WTC11 (cell line): ENCODE data around the gene LRP1. TPM values are rescaled to one million over a fixed set of nuclear protein-coding genes. Genes with fewer than 3 reads are reported as not detected.

Source experiments
- ATAC-seq: fragments of 200-7000 bp; cut with Tn5 transposase; 2 replicates; pipeline ENCODE4 v1.10.0; 2021; ENCODE audit warnings: mild to moderate bottlenecking, moderate library complexity
- CTCF ChIA-PET: fragments of 300-600 bp; sonication (Branson Sonifier 250); formaldehyde crosslinking; loops from one replicate; lab custom pipeline; 2021; ENCODE audit warnings: antibody characterized with exemption; lab: Charles Lee
- POLR2A ChIA-PET: fragments of 350-600 bp; sonication (Branson Sonifier 250); formaldehyde crosslinking; loops from one replicate; lab custom pipeline; 2021; ENCODE audit warnings: antibody characterized with exemption; lab: Charles Lee
- DNase-seq: peaks from one replicate; pipeline ENCODE4 v3.0.0; 2021; ENCODE audit warnings: low spot score
- H3K27ac Mint-ChIP-seq: 2 replicates; pipeline ENCODE4 v1.8.0; 2021; ENCODE audit warnings: mixed read lengths
- H3K27me3 Mint-ChIP-seq: 2 replicates; pipeline ENCODE4 v1.8.0; 2021; ENCODE audit warnings: low read depth, mild to moderate bottlenecking, moderate library complexity, mixed read lengths
- H3K36me3 Mint-ChIP-seq: 2 replicates; pipeline ENCODE4 v1.8.0; 2021; ENCODE audit warnings: mixed read lengths
- H3K4me1 Mint-ChIP-seq: 2 replicates; pipeline ENCODE4 v1.8.0; 2022; ENCODE audit warnings: mixed read lengths
- H3K4me3 Mint-ChIP-seq: 2 replicates; pipeline ENCODE4 v1.8.0; 2021; ENCODE audit warnings: mild to moderate bottlenecking, moderate library complexity, mixed read lengths
- H3K9me3 Mint-ChIP-seq: 2 replicates; pipeline ENCODE4 v1.8.0; 2021; ENCODE audit warnings: mixed read lengths
- ELF4 ChIP-seq: sonication (generic); formaldehyde crosslinking; IDR thresholded peaks from 2 replicates; pipeline ENCODE4 v1.8.1; 2022; ENCODE audit warnings: low read depth, mild to moderate bottlenecking, moderate library complexity, missing genetic modification reagents
- GTF2I ChIP-seq: fragments of 250-450 bp; sonication (Bioruptor Pico); conservative IDR thresholded peaks from 2 replicates; pipeline ENCODE4 v1.4.0; 2021; ENCODE audit warnings: mild to moderate bottlenecking
- HMGA2 ChIP-seq: fragments of 250-450 bp; sonication (Bioruptor Pico); IDR thresholded peaks from 2 replicates; pipeline ENCODE4 v1.4.0; 2021; ENCODE audit warnings: mild to moderate bottlenecking, moderate library complexity
- JUN ChIP-seq: sonication (generic); formaldehyde crosslinking; IDR thresholded peaks from 2 replicates; pipeline ENCODE4 v1.8.0; 2023; ENCODE audit warnings: mild to moderate bottlenecking, missing genetic modification reagents
- MAX ChIP-seq: sonication (generic); formaldehyde crosslinking; IDR thresholded peaks from 2 replicates; pipeline ENCODE4 v1.8.0; 2022; ENCODE audit warnings: mild to moderate bottlenecking, missing genetic modification reagents
- NFATC4 ChIP-seq: fragments of 250-450 bp; sonication (Bioruptor Pico); IDR thresholded peaks from 2 replicates; pipeline ENCODE4 v1.9.0; 2021; ENCODE audit warnings: mild to moderate bottlenecking
- OVOL2 ChIP-seq: fragments of 250-450 bp; sonication (Bioruptor Pico); IDR thresholded peaks from 2 replicates; pipeline ENCODE4 v1.9.0; 2021; ENCODE audit warnings: mild to moderate bottlenecking, borderline replicate concordance
- SP1 ChIP-seq: sonication (generic); formaldehyde crosslinking; conservative IDR thresholded peaks from 2 replicates; pipeline ENCODE4 v1.8.1; 2022; ENCODE audit warnings: missing genetic modification reagents
- TP53 ChIP-seq: sonication (generic); formaldehyde crosslinking; IDR thresholded peaks from 2 replicates; pipeline ENCODE4 v1.8.1; 2023; ENCODE audit warnings: mild to moderate bottlenecking, missing genetic modification reagents
- ZBTB21 ChIP-seq: sonication (generic); formaldehyde crosslinking; IDR thresholded peaks from 2 replicates; pipeline ENCODE4 v1.8.1; 2023; ENCODE audit warnings: mild to moderate bottlenecking, missing genetic modification reagents, borderline replicate concordance
- ZNF121 ChIP-seq: sonication (generic); formaldehyde crosslinking; IDR thresholded peaks from 2 replicates; pipeline ENCODE4 v1.8.0; 2023; ENCODE audit warnings: missing genetic modification reagents
- ZNF263 ChIP-seq: sonication (generic); formaldehyde crosslinking; IDR thresholded peaks from 2 replicates; pipeline ENCODE4 v1.8.1; 2022; ENCODE audit warnings: low read depth, mild to moderate bottlenecking, moderate library complexity, missing genetic modification reagents
- ZNF396 ChIP-seq: fragments of 250-450 bp; sonication (Bioruptor Pico); IDR thresholded peaks from 2 replicates; pipeline ENCODE4 v1.8.0; 2021; ENCODE audit warnings: mild to moderate bottlenecking, moderate library complexity, borderline replicate concordance
- total RNA-seq: library from RNA; stranded (reverse); gene quantifications from 3 replicates; pipeline ENCODE4 v1.2.3, GENCODE V29; 2021
- TF ChIP-seq, protein P1 (sequence below): fragments of 250-450 bp; sonication (Bioruptor Pico); IDR thresholded peaks from 2 replicates; pipeline ENCODE4 v1.9.0; 2021; ENCODE audit warnings: mild to moderate bottlenecking
- TF ChIP-seq, protein P2 (sequence below): sonication (generic); formaldehyde crosslinking; IDR thresholded peaks from 2 replicates; pipeline ENCODE4 v1.8.0; 2023; ENCODE audit warnings: mild to moderate bottlenecking, missing genetic modification reagents
- TF ChIP-seq, protein P3 (sequence below): sonication (generic); formaldehyde crosslinking; IDR thresholded peaks from 2 replicates; pipeline ENCODE4 v1.8.1; 2022; ENCODE audit warnings: missing genetic modification reagents, borderline replicate concordance
- TF ChIP-seq, protein P4 (sequence below): sonication (generic); formaldehyde crosslinking; IDR thresholded peaks from 2 replicates; pipeline ENCODE4 v1.8.1; 2022; ENCODE audit warnings: mild to moderate bottlenecking, moderate library complexity, missing genetic modification reagents
- TF ChIP-seq, protein P5 (sequence below): sonication (generic); formaldehyde crosslinking; IDR thresholded peaks from 2 replicates; pipeline ENCODE4 v1.8.0; 2022; ENCODE audit warnings: mild to moderate bottlenecking, missing genetic modification reagents

LRP1 gene
- total RNA-seq, 1 experiment from 2014 or later, result 120 TPM

DNA sequence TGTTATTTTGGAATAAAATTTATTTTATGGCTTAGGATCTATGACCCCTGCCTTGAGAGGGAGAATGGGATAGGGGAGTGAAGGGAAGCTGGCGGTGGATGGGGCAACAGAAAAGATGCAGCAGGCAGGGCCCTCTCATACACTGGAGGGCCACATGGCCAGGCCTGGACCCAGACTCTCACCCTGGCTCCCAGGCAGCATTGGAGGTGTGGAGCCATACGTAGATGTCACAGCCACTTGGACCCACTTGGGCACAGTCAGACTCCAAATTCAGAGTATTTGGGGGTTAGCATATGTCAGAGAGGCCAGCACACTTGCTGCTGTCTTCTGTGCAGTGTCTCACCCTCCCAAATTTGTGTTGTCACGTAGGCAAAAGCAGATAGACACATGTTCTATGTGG, 32.8 kb upstream of the LRP1 start:
- Mint-ChIP-seq H3K36me3 (peaks cover 42% of the 10 kb centered on the region), H3K27ac (peak overlapping the region; percentile 85), H3K9me3 (no peaks in the 10 kb centered on the region), H3K4me1 (peaks cover 32% of the 10 kb centered on the region), H3K27me3 (no peaks in the 10 kb centered on the region), H3K4me3 (no peak overlapping the region)
- no peak for TF ChIP-seq TP53
- TF ChIP-seq ZNF263 (CRISPR knock-in tag), result no peak
- TF ChIP-seq, protein P1, sequence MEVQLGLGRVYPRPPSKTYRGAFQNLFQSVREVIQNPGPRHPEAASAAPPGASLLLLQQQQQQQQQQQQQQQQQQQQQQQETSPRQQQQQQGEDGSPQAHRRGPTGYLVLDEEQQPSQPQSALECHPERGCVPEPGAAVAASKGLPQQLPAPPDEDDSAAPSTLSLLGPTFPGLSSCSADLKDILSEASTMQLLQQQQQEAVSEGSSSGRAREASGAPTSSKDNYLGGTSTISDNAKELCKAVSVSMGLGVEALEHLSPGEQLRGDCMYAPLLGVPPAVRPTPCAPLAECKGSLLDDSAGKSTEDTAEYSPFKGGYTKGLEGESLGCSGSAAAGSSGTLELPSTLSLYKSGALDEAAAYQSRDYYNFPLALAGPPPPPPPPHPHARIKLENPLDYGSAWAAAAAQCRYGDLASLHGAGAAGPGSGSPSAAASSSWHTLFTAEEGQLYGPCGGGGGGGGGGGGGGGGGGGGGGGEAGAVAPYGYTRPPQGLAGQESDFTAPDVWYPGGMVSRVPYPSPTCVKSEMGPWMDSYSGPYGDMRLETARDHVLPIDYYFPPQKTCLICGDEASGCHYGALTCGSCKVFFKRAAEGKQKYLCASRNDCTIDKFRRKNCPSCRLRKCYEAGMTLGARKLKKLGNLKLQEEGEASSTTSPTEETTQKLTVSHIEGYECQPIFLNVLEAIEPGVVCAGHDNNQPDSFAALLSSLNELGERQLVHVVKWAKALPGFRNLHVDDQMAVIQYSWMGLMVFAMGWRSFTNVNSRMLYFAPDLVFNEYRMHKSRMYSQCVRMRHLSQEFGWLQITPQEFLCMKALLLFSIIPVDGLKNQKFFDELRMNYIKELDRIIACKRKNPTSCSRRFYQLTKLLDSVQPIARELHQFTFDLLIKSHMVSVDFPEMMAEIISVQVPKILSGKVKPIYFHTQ (CRISPR knock-in tag), result no peak
- no peak for TF ChIP-seq ZNF121 (CRISPR knock-in tag)
- TF ChIP-seq, protein P2, sequence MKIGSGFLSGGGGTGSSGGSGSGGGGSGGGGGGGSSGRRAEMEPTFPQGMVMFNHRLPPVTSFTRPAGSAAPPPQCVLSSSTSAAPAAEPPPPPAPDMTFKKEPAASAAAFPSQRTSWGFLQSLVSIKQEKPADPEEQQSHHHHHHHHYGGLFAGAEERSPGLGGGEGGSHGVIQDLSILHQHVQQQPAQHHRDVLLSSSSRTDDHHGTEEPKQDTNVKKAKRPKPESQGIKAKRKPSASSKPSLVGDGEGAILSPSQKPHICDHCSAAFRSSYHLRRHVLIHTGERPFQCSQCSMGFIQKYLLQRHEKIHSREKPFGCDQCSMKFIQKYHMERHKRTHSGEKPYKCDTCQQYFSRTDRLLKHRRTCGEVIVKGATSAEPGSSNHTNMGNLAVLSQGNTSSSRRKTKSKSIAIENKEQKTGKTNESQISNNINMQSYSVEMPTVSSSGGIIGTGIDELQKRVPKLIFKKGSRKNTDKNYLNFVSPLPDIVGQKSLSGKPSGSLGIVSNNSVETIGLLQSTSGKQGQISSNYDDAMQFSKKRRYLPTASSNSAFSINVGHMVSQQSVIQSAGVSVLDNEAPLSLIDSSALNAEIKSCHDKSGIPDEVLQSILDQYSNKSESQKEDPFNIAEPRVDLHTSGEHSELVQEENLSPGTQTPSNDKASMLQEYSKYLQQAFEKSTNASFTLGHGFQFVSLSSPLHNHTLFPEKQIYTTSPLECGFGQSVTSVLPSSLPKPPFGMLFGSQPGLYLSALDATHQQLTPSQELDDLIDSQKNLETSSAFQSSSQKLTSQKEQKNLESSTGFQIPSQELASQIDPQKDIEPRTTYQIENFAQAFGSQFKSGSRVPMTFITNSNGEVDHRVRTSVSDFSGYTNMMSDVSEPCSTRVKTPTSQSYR, result no peak
- no peak for TF ChIP-seq NFATC4 (CRISPR knock-in tag)
- DNase-seq (no peak), ATAC-seq (no peak)
- ChIA-PET CTCF (interaction anchor here (0.7 to 6.5 kb wide), 5 partner anchors 16 to 94 kb away, joined by 3 to 46 read pairs (median 7); partner anchors contain the start of gene STAT6), POLR2A (interaction anchor here (0.5 kb wide), 1 partner anchor 9 kb away, joined by 4 read pairs; no protein-coding TSS in a partner anchor)

DNA sequence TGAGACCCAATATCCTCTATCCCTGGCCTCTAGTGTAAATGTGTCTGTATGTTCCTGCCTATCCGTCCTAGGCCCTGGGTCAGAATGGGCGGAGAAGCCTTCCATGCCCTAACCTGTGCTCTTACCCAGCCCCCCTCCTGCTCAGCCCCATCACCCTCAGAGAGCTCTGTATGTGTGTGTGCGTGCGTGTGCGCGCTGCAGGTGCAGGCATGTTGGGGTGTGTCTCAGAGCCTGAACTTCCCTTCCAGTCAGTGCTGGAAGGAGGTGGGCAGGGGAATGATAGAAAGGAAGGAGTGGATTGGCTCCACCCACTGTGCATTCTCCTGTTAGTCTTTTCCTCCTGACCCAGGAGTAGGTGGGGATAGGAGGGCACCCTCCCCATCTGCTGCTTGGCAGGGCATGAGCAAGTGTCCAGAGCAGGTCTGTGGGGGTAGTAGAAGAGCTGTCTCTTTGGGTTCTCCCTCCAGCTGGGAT, 32.1 kb upstream of the LRP1 start:
- DNase-seq, result no peak
- H3K36me3 Mint-ChIP-seq, result peaks cover 38% of the 10 kb centered on the region
- ChIA-PET CTCF (interaction anchor here (0.7 to 6.5 kb wide), 4 partner anchors 15 to 95 kb away, joined by 3 to 46 read pairs (median 6); partner anchors contain the start of gene STAT6), POLR2A (no interaction called here)
- no peaks in the 10 kb centered on the region for H3K9me3 Mint-ChIP-seq
- TF ChIP-seq MAX (CRISPR knock-in tag) (no peak), ZBTB21 (no peak), ELF4 (CRISPR knock-in tag) (no peak), ZNF396 (no peak), ZNF121 (CRISPR knock-in tag) (no peak), OVOL2 (CRISPR knock-in tag) (no peak), JUN (CRISPR knock-in tag) (no peak), SP1 (CRISPR knock-in tag) (no peak), GTF2I (CRISPR knock-in tag) (no peak), HMGA2 (CRISPR knock-in tag) (no peak)
- TF ChIP-seq, protein P3, sequence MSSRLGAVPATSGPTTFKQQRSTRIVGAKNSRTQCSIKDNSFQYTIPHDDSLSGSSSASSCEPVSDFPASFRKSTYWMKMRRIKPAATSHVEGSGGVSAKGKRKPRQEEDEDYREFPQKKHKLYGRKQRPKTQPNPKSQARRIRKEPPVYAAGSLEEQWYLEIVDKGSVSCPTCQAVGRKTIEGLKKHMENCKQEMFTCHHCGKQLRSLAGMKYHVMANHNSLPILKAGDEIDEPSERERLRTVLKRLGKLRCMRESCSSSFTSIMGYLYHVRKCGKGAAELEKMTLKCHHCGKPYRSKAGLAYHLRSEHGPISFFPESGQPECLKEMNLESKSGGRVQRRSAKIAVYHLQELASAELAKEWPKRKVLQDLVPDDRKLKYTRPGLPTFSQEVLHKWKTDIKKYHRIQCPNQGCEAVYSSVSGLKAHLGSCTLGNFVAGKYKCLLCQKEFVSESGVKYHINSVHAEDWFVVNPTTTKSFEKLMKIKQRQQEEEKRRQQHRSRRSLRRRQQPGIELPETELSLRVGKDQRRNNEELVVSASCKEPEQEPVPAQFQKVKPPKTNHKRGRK, result no peak
- TF ChIP-seq, protein P4, sequence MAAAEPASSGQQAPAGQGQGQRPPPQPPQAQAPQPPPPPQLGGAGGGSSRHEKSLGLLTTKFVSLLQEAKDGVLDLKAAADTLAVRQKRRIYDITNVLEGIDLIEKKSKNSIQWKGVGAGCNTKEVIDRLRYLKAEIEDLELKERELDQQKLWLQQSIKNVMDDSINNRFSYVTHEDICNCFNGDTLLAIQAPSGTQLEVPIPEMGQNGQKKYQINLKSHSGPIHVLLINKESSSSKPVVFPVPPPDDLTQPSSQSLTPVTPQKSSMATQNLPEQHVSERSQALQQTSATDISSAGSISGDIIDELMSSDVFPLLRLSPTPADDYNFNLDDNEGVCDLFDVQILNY (CRISPR knock-in tag), result no peak
- TF ChIP-seq, protein P5, sequence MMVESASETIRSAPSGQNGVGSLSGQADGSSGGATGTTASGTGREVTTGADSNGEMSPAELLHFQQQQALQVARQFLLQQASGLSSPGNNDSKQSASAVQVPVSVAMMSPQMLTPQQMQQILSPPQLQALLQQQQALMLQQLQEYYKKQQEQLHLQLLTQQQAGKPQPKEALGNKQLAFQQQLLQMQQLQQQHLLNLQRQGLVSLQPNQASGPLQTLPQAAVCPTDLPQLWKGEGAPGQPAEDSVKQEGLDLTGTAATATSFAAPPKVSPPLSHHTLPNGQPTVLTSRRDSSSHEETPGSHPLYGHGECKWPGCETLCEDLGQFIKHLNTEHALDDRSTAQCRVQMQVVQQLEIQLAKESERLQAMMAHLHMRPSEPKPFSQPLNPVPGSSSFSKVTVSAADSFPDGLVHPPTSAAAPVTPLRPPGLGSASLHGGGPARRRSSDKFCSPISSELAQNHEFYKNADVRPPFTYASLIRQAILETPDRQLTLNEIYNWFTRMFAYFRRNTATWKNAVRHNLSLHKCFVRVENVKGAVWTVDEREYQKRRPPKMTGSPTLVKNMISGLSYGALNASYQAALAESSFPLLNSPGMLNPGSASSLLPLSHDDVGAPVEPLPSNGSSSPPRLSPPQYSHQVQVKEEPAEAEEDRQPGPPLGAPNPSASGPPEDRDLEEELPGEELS, result no peak
- no peak overlapping the region for H3K4me3 Mint-ChIP-seq
- peaks cover 25% of the 10 kb centered on the region for H3K4me1 Mint-ChIP-seq
- H3K27me3 Mint-ChIP-seq, result no peaks in the 10 kb centered on the region
- H3K27ac Mint-ChIP-seq, result peak overlapping the region; percentile 85
- ATAC-seq, result no peak
